HepG2 (cell line): ENCODE results near the gene SRSF7. TPM values are rescaled to one million over a fixed set of nuclear protein-coding genes. Genes with fewer than 3 reads are reported as not detected.

ENCODE experiments used
- CHD4 ChIP-seq: fragments of 200-600 bp; sonication (generic); IDR thresholded peaks from 2 replicates; pipeline ENCODE4 v1.7.0; 2017; ENCODE audit warnings: mild to moderate bottlenecking, low read length, borderline replicate concordance
- ETV5 ChIP-seq: IDR thresholded peaks from 2 replicates; pipeline ENCODE4 v1.6.1; 2018; ENCODE audit warnings: missing biosample characterization, missing genetic modification reagents, inconsistent platforms, borderline replicate concordance
- GABPA ChIP-seq, 2 experiments: IDR thresholded peaks; 2 replicates each; pipeline ENCODE4 v1.6.1; 2011 to 2016; ENCODE audit warnings: low read depth in 2 of 2, low read length in 1 of 2, missing biosample characterization in 1 of 2, missing genetic modification characterization in 1 of 2
- GLMP ChIP-seq: sonication (generic); formaldehyde crosslinking; IDR thresholded peaks from 2 replicates; pipeline ENCODE4 v1.9.0; 2021; ENCODE audit warnings: missing genetic modification reagents, mild to moderate bottlenecking, borderline replicate concordance
- MTA1 ChIP-seq: sonication (generic); formaldehyde crosslinking; IDR thresholded peaks from 2 replicates; pipeline ENCODE4 v1.4.0; 2020; ENCODE audit warnings: missing genetic modification reagents, mild to moderate bottlenecking, borderline replicate concordance
- NCOA1 ChIP-seq: sonication (generic); formaldehyde crosslinking; IDR thresholded peaks from 2 replicates; pipeline ENCODE4 v1.9.0; 2021; ENCODE audit warnings: missing genetic modification reagents
- PHB2 ChIP-seq: fragments of 450-650 bp; IDR thresholded peaks from 2 replicates; pipeline ENCODE4 v1.6.1; 2018; ENCODE audit not compliant: partially characterized antibody
- SALL2 ChIP-seq: sonication (generic); formaldehyde crosslinking; IDR thresholded peaks from 2 replicates; pipeline ENCODE4 v1.8.1; 2023; ENCODE audit warnings: mild to moderate bottlenecking, missing genetic modification reagents, inconsistent platforms
- TAF15 ChIP-seq: fragments of 200-400 bp; formaldehyde crosslinking; IDR thresholded peaks from one replicate; pipeline ENCODE4 v1.6.1; 2018; ENCODE audit warnings: mild to moderate bottlenecking, low read depth, low read length; ENCODE audit not compliant: poor library complexity, severe bottlenecking
- ZC3H4 ChIP-seq: sonication (generic); formaldehyde crosslinking; IDR thresholded peaks from 2 replicates; pipeline ENCODE4 v1.4.0; 2020; ENCODE audit warnings: missing genetic modification reagents, borderline replicate concordance
- ZFP36 ChIP-seq: fragments of 150-350 bp; IDR thresholded peaks from 2 replicates; pipeline ENCODE4 v1.6.1; 2018; ENCODE audit warnings: borderline replicate concordance, low read length, low read depth; ENCODE audit not compliant: partially characterized antibody
- ZNF230 ChIP-seq: sonication (generic); formaldehyde crosslinking; IDR thresholded peaks from 2 replicates; pipeline ENCODE4 v1.4.0; 2020; ENCODE audit warnings: mild to moderate bottlenecking, missing genetic modification reagents
- ZNF3 ChIP-seq: IDR thresholded peaks from 2 replicates; pipeline ENCODE4 v1.7.0; 2017; ENCODE audit warnings: inconsistent platforms
- ZNF570 ChIP-seq: sonication (generic); formaldehyde crosslinking; IDR thresholded peaks from 2 replicates; pipeline ENCODE4 v1.4.0; 2020; ENCODE audit warnings: mild to moderate bottlenecking, missing genetic modification reagents, borderline replicate concordance
- ZNF639 ChIP-seq: conservative IDR thresholded peaks from 2 replicates; pipeline ENCODE4 v1.6.1; 2018; ENCODE audit warnings: missing genetic modification reagents
- ZNF740 ChIP-seq: sonication (generic); formaldehyde crosslinking; IDR thresholded peaks from 2 replicates; pipeline ENCODE4 v1.4.0; 2020; ENCODE audit warnings: missing genetic modification reagents
- ZNF75D ChIP-seq: sonication (generic); formaldehyde crosslinking; IDR thresholded peaks from 2 replicates; pipeline ENCODE4 v1.8.1; 2023; ENCODE audit warnings: missing genetic modification reagents, mild to moderate bottlenecking, borderline replicate concordance
- polyA plus RNA-seq, 8 experiments: library from polyadenylated mRNA; depleted of rRNA in 3 of 8; stranded (reverse) in 7 of 8; unstranded in 1 of 8; fragments of >200 nt; fragmentation: Illumina TruSeq in 4 of 8; extraction: Trizol in 4 of 8; gene quantifications; 2 replicates each; pipeline versions ENCODE4 v1.2.1 to v1.2.3, GENCODE V29; 2011 to 2016; ENCODE audit warnings: low read depth in 4 of 8, missing spikeins in 1 of 8, mixed read lengths in 1 of 8; ENCODE audit not compliant: insufficient read depth in 1 of 8
- total RNA-seq, 5 experiments: library from RNA; depleted of rRNA; stranded (reverse); fragments of >200 nt; fragmentation: Illumina TruSeq; extraction: Trizol; gene quantifications; 2 replicates each; pipeline ENCODE4 v1.2.3, GENCODE V29; 2016; ENCODE audit warnings: low read depth in 1 of 5
- TF ChIP-seq, protein P1 (sequence below): sonication (generic); formaldehyde crosslinking; IDR thresholded peaks from 2 replicates; pipeline ENCODE4 v1.4.0; 2020; ENCODE audit warnings: missing genetic modification reagents, borderline replicate concordance
- TF ChIP-seq, protein P2 (sequence below): sonication (generic); formaldehyde crosslinking; IDR thresholded peaks from 2 replicates; pipeline ENCODE4 v1.9.0; 2021; ENCODE audit warnings: missing genetic modification reagents, borderline replicate concordance
- TF ChIP-seq, protein P3 (sequence below): sonication (generic); formaldehyde crosslinking; IDR thresholded peaks from 2 replicates; pipeline ENCODE4 v1.4.0; 2020; ENCODE audit warnings: missing genetic modification reagents

Gene SRSF7
- total and polyA plus RNA-seq, 2 of the 13 experiments (the other 11 are each of a cell fraction or from before 2014, with no cell fraction given): 172 to 275 TPM

DNA sequence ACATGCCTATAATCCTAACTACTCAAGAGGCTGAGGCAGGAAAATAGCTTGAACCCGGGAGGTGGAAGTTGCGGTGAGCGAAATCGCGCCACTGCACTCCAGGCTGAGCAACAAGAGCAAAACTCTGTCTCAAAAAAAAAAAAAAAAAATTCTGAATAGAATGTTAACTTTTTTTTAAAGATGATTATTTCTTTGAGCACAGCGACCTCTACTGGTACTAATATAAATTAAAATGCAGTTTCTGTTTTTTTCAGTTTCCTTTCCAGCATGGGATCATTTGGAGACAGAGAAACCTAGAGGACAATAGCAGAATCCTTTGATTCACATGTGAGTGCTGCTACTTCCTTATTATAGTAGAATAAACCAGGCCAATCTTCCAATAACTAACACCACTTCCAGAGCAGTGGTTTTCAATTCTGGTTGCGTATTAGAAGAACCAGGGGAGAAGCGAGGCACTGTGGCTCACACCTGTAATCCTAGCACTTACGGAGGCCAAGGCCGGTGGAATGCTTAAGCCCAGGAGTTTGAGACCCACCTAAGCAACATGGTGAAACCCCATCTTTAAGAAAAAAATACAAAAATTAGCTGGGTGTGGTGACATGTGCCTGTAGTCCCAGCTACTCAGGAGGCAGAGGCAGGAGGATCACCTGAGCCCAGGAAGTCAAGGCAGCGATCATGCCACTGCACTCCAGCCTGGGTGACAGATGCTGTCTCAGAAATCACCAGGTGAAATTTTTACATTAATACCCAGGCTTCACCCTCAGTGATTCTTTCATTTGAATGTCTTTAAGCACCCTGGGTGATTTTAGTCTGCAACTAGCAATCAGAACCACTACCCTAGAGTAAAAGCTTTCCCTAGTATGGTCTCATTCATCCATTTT lies 10.1 kb downstream of the SRSF7 start (continued):
- TF ChIP-seq, protein P1, sequence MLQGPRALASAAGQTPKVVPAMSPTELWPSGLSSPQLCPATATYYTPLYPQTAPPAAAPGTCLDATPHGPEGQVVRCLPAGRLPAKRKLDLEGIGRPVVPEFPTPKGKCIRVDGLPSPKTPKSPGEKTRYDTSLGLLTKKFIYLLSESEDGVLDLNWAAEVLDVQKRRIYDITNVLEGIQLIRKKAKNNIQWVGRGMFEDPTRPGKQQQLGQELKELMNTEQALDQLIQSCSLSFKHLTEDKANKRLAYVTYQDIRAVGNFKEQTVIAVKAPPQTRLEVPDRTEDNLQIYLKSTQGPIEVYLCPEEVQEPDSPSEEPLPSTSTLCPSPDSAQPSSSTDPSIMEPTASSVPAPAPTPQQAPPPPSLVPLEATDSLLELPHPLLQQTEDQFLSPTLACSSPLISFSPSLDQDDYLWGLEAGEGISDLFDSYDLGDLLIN (CRISPR knock-in tag): no peak
- no peak for TF ChIP-seq ZFP36
- no peak for TF ChIP-seq TAF15
- no peak for TF ChIP-seq ZC3H4 (CRISPR knock-in tag)
- no peak for TF ChIP-seq CHD4
- no peak for TF ChIP-seq SALL2 (CRISPR knock-in tag)
- TF ChIP-seq ZNF75D (CRISPR knock-in tag): no peak
- no peak for TF ChIP-seq ZNF639 (CRISPR knock-in tag)
- TF ChIP-seq, protein P2, sequence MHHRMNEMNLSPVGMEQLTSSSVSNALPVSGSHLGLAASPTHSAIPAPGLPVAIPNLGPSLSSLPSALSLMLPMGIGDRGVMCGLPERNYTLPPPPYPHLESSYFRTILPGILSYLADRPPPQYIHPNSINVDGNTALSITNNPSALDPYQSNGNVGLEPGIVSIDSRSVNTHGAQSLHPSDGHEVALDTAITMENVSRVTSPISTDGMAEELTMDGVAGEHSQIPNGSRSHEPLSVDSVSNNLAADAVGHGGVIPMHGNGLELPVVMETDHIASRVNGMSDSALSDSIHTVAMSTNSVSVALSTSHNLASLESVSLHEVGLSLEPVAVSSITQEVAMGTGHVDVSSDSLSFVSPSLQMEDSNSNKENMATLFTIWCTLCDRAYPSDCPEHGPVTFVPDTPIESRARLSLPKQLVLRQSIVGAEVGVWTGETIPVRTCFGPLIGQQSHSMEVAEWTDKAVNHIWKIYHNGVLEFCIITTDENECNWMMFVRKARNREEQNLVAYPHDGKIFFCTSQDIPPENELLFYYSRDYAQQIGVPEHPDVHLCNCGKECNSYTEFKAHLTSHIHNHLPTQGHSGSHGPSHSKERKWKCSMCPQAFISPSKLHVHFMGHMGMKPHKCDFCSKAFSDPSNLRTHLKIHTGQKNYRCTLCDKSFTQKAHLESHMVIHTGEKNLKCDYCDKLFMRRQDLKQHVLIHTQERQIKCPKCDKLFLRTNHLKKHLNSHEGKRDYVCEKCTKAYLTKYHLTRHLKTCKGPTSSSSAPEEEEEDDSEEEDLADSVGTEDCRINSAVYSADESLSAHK: no peak
- no peak for TF ChIP-seq GABPA (IDR thresholded peaks at IDR 0.05; ENCODE audit: low read depth, low read length)
- TF ChIP-seq GABPA (CRISPR knock-in tag; IDR thresholded peaks at IDR 0.05; ENCODE audit: low read depth): 0 out of 2 replicates have a peak, but pooled peaks have one; percentile 29
- no peak for TF ChIP-seq ZNF3 (CRISPR knock-in tag)
- no peak for TF ChIP-seq ZNF230 (CRISPR knock-in tag)
- no peak for TF ChIP-seq PHB2
- TF ChIP-seq, protein P3, sequence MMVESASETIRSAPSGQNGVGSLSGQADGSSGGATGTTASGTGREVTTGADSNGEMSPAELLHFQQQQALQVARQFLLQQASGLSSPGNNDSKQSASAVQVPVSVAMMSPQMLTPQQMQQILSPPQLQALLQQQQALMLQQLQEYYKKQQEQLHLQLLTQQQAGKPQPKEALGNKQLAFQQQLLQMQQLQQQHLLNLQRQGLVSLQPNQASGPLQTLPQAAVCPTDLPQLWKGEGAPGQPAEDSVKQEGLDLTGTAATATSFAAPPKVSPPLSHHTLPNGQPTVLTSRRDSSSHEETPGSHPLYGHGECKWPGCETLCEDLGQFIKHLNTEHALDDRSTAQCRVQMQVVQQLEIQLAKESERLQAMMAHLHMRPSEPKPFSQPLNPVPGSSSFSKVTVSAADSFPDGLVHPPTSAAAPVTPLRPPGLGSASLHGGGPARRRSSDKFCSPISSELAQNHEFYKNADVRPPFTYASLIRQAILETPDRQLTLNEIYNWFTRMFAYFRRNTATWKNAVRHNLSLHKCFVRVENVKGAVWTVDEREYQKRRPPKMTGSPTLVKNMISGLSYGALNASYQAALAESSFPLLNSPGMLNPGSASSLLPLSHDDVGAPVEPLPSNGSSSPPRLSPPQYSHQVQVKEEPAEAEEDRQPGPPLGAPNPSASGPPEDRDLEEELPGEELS (CRISPR knock-in tag): no peak
- TF ChIP-seq ETV5 (CRISPR knock-in tag): no peak
- no peak for TF ChIP-seq MTA1 (CRISPR knock-in tag)
- TF ChIP-seq ZNF740 (CRISPR knock-in tag): no peak
- TF ChIP-seq GLMP (CRISPR knock-in tag): no peak
- no peak for TF ChIP-seq ZNF570 (CRISPR knock-in tag)
- TF ChIP-seq NCOA1 (CRISPR knock-in tag): no peak
